ENCODE data around the gene MTHFSD. TPM values are rescaled to one million over a fixed set of nuclear protein-coding genes. Genes with fewer than 3 reads are reported as not detected.

The MTHFSD gene
- total and polyA plus RNA-seq, 2 donors (not counting 3 experiments of a cell fraction or from before 2014, with no cell fraction given), result 16.7 to 21.1 TPM

GRCh38 chr16:86538196-86538780 is 16.7 kb downstream of the MTHFSD start:
- Histone ChIP-seq H3K36me3 (ENCODE audit: control insufficient read depth in 2 of 2, extremely low read depth in 1 of 2, insufficient read depth in 2 of 2, low read length in 2 of 2) (peaks cover 3 to 40% of the 10 kb centered on the region in 2 experiments), H3K4me2 (ENCODE audit: insufficient read depth, low read length) (no peak overlapping the region), H3K27me3 (ENCODE audit: control insufficient read depth in 2 of 2, insufficient read depth in 2 of 2, low read length in 2 of 2) (no peaks in the 10 kb centered on the region), H3K9me1 (replicated peaks; ENCODE audit: control insufficient read depth, extremely low read depth, insufficient read depth, low read length) (no peaks in the 10 kb centered on the region), H4K20me1 (replicated peaks; ENCODE audit: control insufficient read depth, extremely low read depth, insufficient read depth, low read length) (no peaks in the 10 kb centered on the region), H3K79me2 (ENCODE audit: control insufficient read depth, insufficient read depth, low read length) (no peaks in the 10 kb centered on the region), H2AFZ (ENCODE audit: low read depth, low read length) (no peak overlapping the region), H3K4me3 (replicated peaks in 1 of 3; ENCODE audit: insufficient read depth in 1 of 3, low read depth in 1 of 3, low read length in 3 of 3) (no peak overlapping the region), H3K4me1 (ENCODE audit: control insufficient read depth, extremely low read depth, insufficient read depth, low read length) (no peaks in the 10 kb centered on the region), H3K27ac (ENCODE audit: insufficient read depth, low read depth, low read length) (no peak overlapping the region), H3K9ac (replicated peaks; ENCODE audit: extremely low read depth, insufficient read depth, low read length) (no peak overlapping the region), H3K9me3 (replicated peaks; ENCODE audit: control insufficient read depth, insufficient read depth, low read length) (no peaks in the 10 kb centered on the region)
- intact Hi-C loops (cut with micrococcal nuclease), result no loop called here
- no TSS peak for BruUV-seq (replicated peaks)
- dilution Hi-C loops (cut with MboI; ENCODE audit: extremely low pct_ligation_motif_present, low sequenced_read_pairs), result no loop called here
- POLR2A ChIA-PET, result no interaction called here
- FAIRE-seq (no peak), DNase-seq (ENCODE audit: low read depth, low spot score) (no peak)
- CTCF ChIA-PET, result no interaction called here
- TF ChIP-seq JUN (IDR thresholded peaks at IDR 0.05; ENCODE audit: borderline replicate concordance, insufficient read depth, insufficient read length, low read depth) (no peak), POLR2AphosphoS5 (IDR thresholded peaks at IDR 0.05; ENCODE audit: insufficient read depth, low read depth, low read length) (no peak), MYC (IDR thresholded peaks at IDR 0.05; ENCODE audit: low read depth, low read length) (no peak), CTCF (IDR thresholded peaks at IDR 0.05; ENCODE audit: extremely low read depth in 1 of 2, insufficient read depth in 1 of 2, low read depth in 1 of 2, low read length in 2 of 2) (no peak), MAX (IDR thresholded peaks at IDR 0.05; ENCODE audit: insufficient read depth, insufficient read length) (no peak), FOS (IDR thresholded peaks at IDR 0.05; ENCODE audit: borderline replicate concordance, insufficient read depth, low read length) (no peak), GATA2 (IDR thresholded peaks at IDR 0.05; ENCODE audit: insufficient read depth, insufficient read length, low read depth, low read length) (no peak), EZH2 (IDR thresholded peaks at IDR 0.05; ENCODE audit: borderline replicate concordance, low read depth, low read length, severe bottlenecking) (no peak), POLR2A (IDR thresholded peaks at IDR 0.05; ENCODE audit: low read depth, low read length) (no peak)
